WTC11 (cell line): ENCODE measurements around the gene HRH4.

ENCODE experiments used
- CTCF ChIP-seq: fragments of 200-600 bp; IDR thresholded peaks from 2 replicates; pipeline ENCODE4 v1.8.0; 2022; ENCODE audit warnings: antibody characterized with exemption
- FOXK1 ChIP-seq: sonication (generic); formaldehyde crosslinking; IDR thresholded peaks from 2 replicates; pipeline ENCODE4 v1.8.0; 2022; ENCODE audit warnings: mild to moderate bottlenecking, moderate library complexity, missing genetic modification reagents
- KAT7 ChIP-seq: sonication (generic); formaldehyde crosslinking; IDR thresholded peaks from 2 replicates; pipeline ENCODE4 v1.8.1; 2023; ENCODE audit warnings: missing genetic modification reagents, mild to moderate bottlenecking, borderline replicate concordance
- PREB ChIP-seq: sonication (generic); formaldehyde crosslinking; IDR thresholded peaks from 2 replicates; pipeline ENCODE4 v1.8.1; 2022; ENCODE audit warnings: mild to moderate bottlenecking, missing genetic modification reagents, moderate library complexity, borderline replicate concordance
- SOX15 ChIP-seq: fragments of 250-450 bp; sonication (Bioruptor Pico); IDR thresholded peaks from 2 replicates; pipeline ENCODE4 v1.9.0; 2021; ENCODE audit warnings: mild to moderate bottlenecking
- TCF7 ChIP-seq: sonication (generic); formaldehyde crosslinking; IDR thresholded peaks from 2 replicates; pipeline ENCODE4 v1.8.0; 2022; ENCODE audit warnings: mild to moderate bottlenecking, low read depth, missing genetic modification reagents, moderate library complexity
- ZNF416 ChIP-seq: fragments of 250-450 bp; sonication (Bioruptor Pico); IDR thresholded peaks from 2 replicates; pipeline ENCODE4 v1.9.0; 2021; ENCODE audit warnings: mild to moderate bottlenecking, inconsistent platforms
- ZSCAN18 ChIP-seq: fragments of 250-450 bp; sonication (Bioruptor Pico); IDR thresholded peaks from 2 replicates; pipeline ENCODE4 v2.1.2; 2022; ENCODE audit warnings: mild to moderate bottlenecking, moderate library complexity

GRCh38 chr18:24497031-24497754 lies 36.8 kb downstream of the HRH4 start:
- no peak for TF ChIP-seq ZNF416 (CRISPR knock-in tag)
- TF ChIP-seq PREB = no peak
- TF ChIP-seq KAT7 = no peak
- TF ChIP-seq ZSCAN18 = no peak
- no peak for TF ChIP-seq FOXK1
- no peak for TF ChIP-seq CTCF
- no peak for TF ChIP-seq TCF7 (CRISPR knock-in tag)
- TF ChIP-seq SOX15 (CRISPR knock-in tag) = no peak
